Gastroesophageal sphincter (tissue), 3 donors: ENCODE data around the gene KAZN.

ENCODE experiments used
- EP300 ChIP-seq: sonication (generic); formaldehyde crosslinking; IDR thresholded peaks from one replicate; pipeline ENCODE4 v1.6.1; 2017; ENCODE audit warnings: antibody characterized with exemption, mild to moderate bottlenecking
- TF ChIP-seq, protein P1 (sequence below), 4 experiments: fragments of 200-600 bp in 2 of 4; fragments of 450-650 bp in 2 of 4; sonication (generic) in 1 of 4; IDR thresholded peaks; one replicate each; pipeline ENCODE4 v1.5.1; 2017 to 2019; ENCODE audit warnings: antibody characterized with exemption in 4 of 4, mild to moderate bottlenecking in 2 of 4, moderate library complexity in 2 of 4

DNA sequence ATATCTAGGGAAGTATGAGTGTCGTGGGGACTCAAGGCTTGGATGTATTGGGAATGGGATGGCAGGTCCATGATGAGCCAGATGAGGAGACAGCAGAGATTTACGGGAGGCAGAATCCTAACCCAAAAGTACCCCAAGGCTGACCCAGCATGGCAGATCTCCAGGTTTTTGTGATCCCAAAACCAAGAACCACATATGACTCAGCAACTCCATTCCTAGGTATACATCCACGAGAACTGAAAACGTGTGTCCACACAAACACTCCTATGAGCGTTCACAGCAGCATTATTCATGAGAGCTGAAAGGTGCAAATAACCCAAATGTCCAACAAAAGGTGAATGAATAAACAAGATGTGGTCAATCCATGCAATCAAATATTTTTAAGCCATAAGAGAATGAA is 201.5 kb downstream of the KAZN start:
- no peak for TF ChIP-seq EP300
- TF ChIP-seq, protein P1, sequence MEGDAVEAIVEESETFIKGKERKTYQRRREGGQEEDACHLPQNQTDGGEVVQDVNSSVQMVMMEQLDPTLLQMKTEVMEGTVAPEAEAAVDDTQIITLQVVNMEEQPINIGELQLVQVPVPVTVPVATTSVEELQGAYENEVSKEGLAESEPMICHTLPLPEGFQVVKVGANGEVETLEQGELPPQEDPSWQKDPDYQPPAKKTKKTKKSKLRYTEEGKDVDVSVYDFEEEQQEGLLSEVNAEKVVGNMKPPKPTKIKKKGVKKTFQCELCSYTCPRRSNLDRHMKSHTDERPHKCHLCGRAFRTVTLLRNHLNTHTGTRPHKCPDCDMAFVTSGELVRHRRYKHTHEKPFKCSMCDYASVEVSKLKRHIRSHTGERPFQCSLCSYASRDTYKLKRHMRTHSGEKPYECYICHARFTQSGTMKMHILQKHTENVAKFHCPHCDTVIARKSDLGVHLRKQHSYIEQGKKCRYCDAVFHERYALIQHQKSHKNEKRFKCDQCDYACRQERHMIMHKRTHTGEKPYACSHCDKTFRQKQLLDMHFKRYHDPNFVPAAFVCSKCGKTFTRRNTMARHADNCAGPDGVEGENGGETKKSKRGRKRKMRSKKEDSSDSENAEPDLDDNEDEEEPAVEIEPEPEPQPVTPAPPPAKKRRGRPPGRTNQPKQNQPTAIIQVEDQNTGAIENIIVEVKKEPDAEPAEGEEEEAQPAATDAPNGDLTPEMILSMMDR (IDR thresholded peaks at IDR 0.05), result no peak
